IMR-90 (cell line): Measurements from ENCODE around the gene AKAP17A. TPM values are rescaled to one million over a fixed set of nuclear protein-coding genes. Genes with fewer than 3 reads are reported as not detected.

ENCODE experiments used
- ATAC-seq: fragments of 200-7000 bp; cut with Tn5 transposase; 2 replicates; pipeline ENCODE4 v1.9.1; 2020; ENCODE audit warnings: low read depth, mild to moderate bottlenecking, moderate library complexity
- BruUV-seq: library from RNA; stranded (reverse); fragments of 400-500 nt; replicated peaks from 2 replicates; lab custom pipeline; 2021; lab: Mats Ljungman, UMichigan
- CTCF ChIA-PET: fragments of 300-600 bp; formaldehyde crosslinking; extraction: SDS; loops from one replicate; lab custom pipeline; 2021; ENCODE audit warnings: antibody characterized with exemption; lab: Yijun Ruan, JAX
- POLR2A ChIA-PET: fragments of 300-600 bp; sonication (Branson Sonifier 250); formaldehyde crosslinking; loops from one replicate; lab custom pipeline; 2022; ENCODE audit warnings: antibody characterized with exemption; ENCODE audit not compliant: unreplicated experiment; lab: Charles Lee
- DNase-seq: peaks from one replicate; pipeline ENCODE4 v3.0.0; 2013
- H2AFZ ChIP-seq: replicated peaks from 2 replicates; pipeline ENCODE3; 2013; ENCODE audit warnings: low read length, mild to moderate bottlenecking; ENCODE audit not compliant: poor library complexity
- H2AK5ac ChIP-seq: 2 replicates; pipeline ENCODE4 v1.6.1; 2013; ENCODE audit warnings: low read depth, low read length, inconsistent platforms
- H2AK9ac ChIP-seq: replicated peaks from 2 replicates; pipeline ENCODE3; 2013; ENCODE audit warnings: mild to moderate bottlenecking, low read depth, low read length, moderate library complexity; ENCODE audit not compliant: poor library complexity
- H2BK120ac ChIP-seq: 2 replicates; pipeline ENCODE4 v1.6.1; 2013; ENCODE audit warnings: low read depth, low read length, inconsistent platforms
- H2BK15ac ChIP-seq: 3 replicates; pipeline ENCODE4 v1.6.1; 2013; ENCODE audit warnings: low read depth, low read length, inconsistent platforms
- H2BK20ac ChIP-seq: 2 replicates; pipeline ENCODE4 v1.6.1; 2013; ENCODE audit warnings: low read depth, mild to moderate bottlenecking, inconsistent platforms, low read length, moderate library complexity
- H2BK5ac ChIP-seq: 2 replicates; pipeline ENCODE4 v1.6.1; 2013; ENCODE audit warnings: mild to moderate bottlenecking, low read depth, low read length, inconsistent platforms; ENCODE audit not compliant: poor library complexity, severe bottlenecking
- H3K14ac ChIP-seq: replicated peaks from 2 replicates; pipeline ENCODE4 v1.6.1; 2013; ENCODE audit warnings: low read depth, low read length, inconsistent platforms
- H3K18ac ChIP-seq: 2 replicates; pipeline ENCODE4 v1.6.1; 2013; ENCODE audit warnings: low read depth, low read length, control low read depth
- H3K23ac ChIP-seq: 2 replicates; pipeline ENCODE4 v1.6.1; 2013; ENCODE audit warnings: low read depth, low read length, inconsistent platforms
- H3K27ac ChIP-seq: 2 replicates; pipeline ENCODE4 v1.5.1; 2013; ENCODE audit warnings: mild to moderate bottlenecking, control low read depth, low read length; ENCODE audit not compliant: insufficient read depth
- H3K27me3 ChIP-seq: 2 replicates; pipeline ENCODE4 v1.6.1; 2013; ENCODE audit warnings: low read length; ENCODE audit not compliant: control insufficient read depth, insufficient read depth
- H3K36me3 ChIP-seq: 2 replicates; pipeline ENCODE4 v1.6.1; 2013; ENCODE audit warnings: low read length, mixed read lengths; ENCODE audit not compliant: control insufficient read depth, insufficient read depth
- H3K4ac ChIP-seq: 2 replicates; pipeline ENCODE4 v1.6.1; 2013; ENCODE audit warnings: low read depth, low read length, inconsistent platforms
- H3K4me1 ChIP-seq: 2 replicates; pipeline ENCODE4 v1.6.1; 2013; ENCODE audit warnings: low read length, mixed read lengths; ENCODE audit not compliant: control insufficient read depth, insufficient read depth
- H3K4me2 ChIP-seq: 2 replicates; pipeline ENCODE4 v1.6.1; 2013; ENCODE audit warnings: low read depth, mild to moderate bottlenecking, control low read depth, low read length, moderate library complexity
- H3K4me3 ChIP-seq: 2 replicates; pipeline ENCODE4 v1.5.1; 2013; ENCODE audit warnings: low read depth, mild to moderate bottlenecking, control low read depth, low read length, moderate library complexity; ENCODE audit not compliant: insufficient read depth
- H3K56ac ChIP-seq: 2 replicates; pipeline ENCODE4 v1.6.1; 2013; ENCODE audit warnings: low read length, inconsistent platforms; ENCODE audit not compliant: insufficient read depth; ENCODE audit errors: extremely low read depth
- H3K79me1 ChIP-seq, 2 experiments: 2 replicates each; pipeline ENCODE4 v1.6.1; 2013; ENCODE audit warnings: low read length in 2 of 2, inconsistent platforms in 1 of 2, low read depth in 1 of 2
- H3K9ac ChIP-seq: 2 replicates; pipeline ENCODE4 v1.6.1; 2013; ENCODE audit warnings: low read depth, low read length, control low read depth
- H3K9me1 ChIP-seq: 2 replicates; pipeline ENCODE4 v1.6.1; 2013; ENCODE audit warnings: low read length, inconsistent platforms; ENCODE audit not compliant: insufficient read depth
- H3K9me3 ChIP-seq: 2 replicates; pipeline ENCODE4 v1.6.1; 2013; ENCODE audit warnings: low read length; ENCODE audit not compliant: control insufficient read depth, insufficient read depth
- H4K20me1 ChIP-seq: 2 replicates; pipeline ENCODE4 v1.6.1; 2013; ENCODE audit warnings: low read length, inconsistent platforms; ENCODE audit not compliant: insufficient read depth
- H4K5ac ChIP-seq: 2 replicates; pipeline ENCODE4 v1.6.1; 2013; ENCODE audit warnings: mild to moderate bottlenecking, low read depth, low read length, control low read depth
- H4K8ac ChIP-seq, 2 experiments: 2 replicates each; pipeline ENCODE4 v1.6.1; 2013; ENCODE audit warnings: low read depth in 2 of 2, low read length in 2 of 2, control low read depth in 1 of 2, inconsistent platforms in 1 of 2
- H4K91ac ChIP-seq: 2 replicates; pipeline ENCODE4 v1.6.1; 2013; ENCODE audit warnings: low read depth, low read length, inconsistent platforms; ENCODE audit not compliant: insufficient read depth
- BHLHE40 ChIP-seq: fragments of 150-350 bp; IDR thresholded peaks from 2 replicates; pipeline ENCODE4 v1.6.1; 2016; ENCODE audit warnings: mild to moderate bottlenecking, low read depth, low read length
- CEBPB ChIP-seq: IDR thresholded peaks from 2 replicates; pipeline ENCODE4 v1.6.1; 2012; ENCODE audit warnings: low read depth, low read length, improper control_type of control experiment
- CHD1 ChIP-seq: IDR thresholded peaks from 2 replicates; pipeline ENCODE4 v1.6.1; 2012; ENCODE audit warnings: low read depth, low read length, improper control_type of control experiment
- CTCF ChIP-seq: conservative IDR thresholded peaks from 2 replicates; pipeline ENCODE4 v1.5.1; 2012; ENCODE audit warnings: mild to moderate bottlenecking, low read depth, low read length, improper control_type of control experiment
- ELK1 ChIP-seq: fragments of 150-350 bp; IDR thresholded peaks from 2 replicates; pipeline ENCODE4 v1.6.1; 2016; ENCODE audit warnings: low read depth, mild to moderate bottlenecking, low read length, moderate library complexity, borderline replicate concordance
- FOS ChIP-seq: fragments of 150-350 bp; IDR thresholded peaks from 2 replicates; pipeline ENCODE4 v1.6.1; 2016; ENCODE audit warnings: low read depth, low read length
- MAZ ChIP-seq: IDR thresholded peaks from 2 replicates; pipeline ENCODE4 v1.6.1; 2012; ENCODE audit warnings: low read depth, mild to moderate bottlenecking, low read length, improper control_type of control experiment, moderate library complexity, borderline replicate concordance
- MXI1 ChIP-seq: IDR thresholded peaks from 2 replicates; pipeline ENCODE4 v1.6.1; 2012; ENCODE audit warnings: low read depth, mild to moderate bottlenecking, low read length, moderate library complexity, borderline replicate concordance
- NFE2L2 ChIP-seq: fragments of 150-350 bp; IDR thresholded peaks from 2 replicates; pipeline ENCODE4 v1.6.1; 2016; ENCODE audit warnings: low read depth, mild to moderate bottlenecking, low read length
- POLR2A ChIP-seq: IDR thresholded peaks from 2 replicates; pipeline ENCODE4 v1.6.1; 2012; ENCODE audit warnings: mild to moderate bottlenecking, low read depth, low read length
- RAD21 ChIP-seq: IDR thresholded peaks from 2 replicates; pipeline ENCODE4 v1.6.1; 2012; ENCODE audit warnings: low read length, improper control_type of control experiment
- RCOR1 ChIP-seq: IDR thresholded peaks from 2 replicates; pipeline ENCODE4 v1.6.1; 2012; ENCODE audit warnings: mild to moderate bottlenecking, low read length, improper control_type of control experiment; ENCODE audit not compliant: insufficient replicate concordance
- RFX5 ChIP-seq: IDR thresholded peaks from 2 replicates; pipeline ENCODE4 v1.8.0; 2012; ENCODE audit warnings: low read depth, mild to moderate bottlenecking, low read length, moderate library complexity
- SMC3 ChIP-seq: fragments of 150-350 bp; IDR thresholded peaks from 2 replicates; pipeline ENCODE4 v1.6.1; 2016; ENCODE audit warnings: low read depth, mild to moderate bottlenecking, antibody characterized with exemption, low read length, moderate library complexity
- USF2 ChIP-seq: fragments of 150-350 bp; IDR thresholded peaks from 2 replicates; pipeline ENCODE4 v1.6.1; 2017; ENCODE audit warnings: mild to moderate bottlenecking, antibody characterized with exemption, low read length, low read depth
- WGBS, 2 experiments: methylation state at CpG; one replicate each; pipeline versions ENCODE4 v1.1.5 to v1.1.7; 2013; ENCODE audit warnings: missing lambda C conversion rate in 2 of 2; ENCODE audit not compliant: insufficient read length in 1 of 2; ENCODE audit errors: extremely low coverage in 2 of 2; 5-methylcytosine and 5-hydroxymethylcytosine counted together
- dilution Hi-C: fragments of 300-500 bp; cut with HindIII; formaldehyde crosslinking; loops from one replicate; pipeline ENCODE4 v1.14.3; 2018; ENCODE audit warnings: low sequenced_read_pairs; ENCODE audit not compliant: unreplicated experiment
- in situ Hi-C: fragments of 300-500 bp; cut with MboI; formaldehyde crosslinking; loops from 3 replicates; pipeline ENCODE4 v1.14.3; 2019; ENCODE audit warnings: low sequenced_read_pairs, inconsistent platforms, mixed read lengths
- intact Hi-C: fragments of 100-400 bp; cut with micrococcal nuclease; formaldehyde crosslinking; loops from 2 replicates; pipeline ENCODE4 v1.10.0; 2022
- polyA plus RNA-seq, 3 experiments: library from polyadenylated mRNA; depleted of rRNA; stranded (reverse); fragments of >200 nt; gene quantifications; 2 replicates each; pipeline ENCODE4 v1.2.3, GENCODE V29; 2012; ENCODE audit warnings: low replicate concordance in 1 of 3
- total RNA-seq: library from RNA; depleted of rRNA; stranded (reverse); fragments of >200 nt; gene quantifications from 2 replicates; pipeline ENCODE4 v1.2.3, GENCODE V29; 2012

Gene AKAP17A
- total and polyA plus RNA-seq, 2 of the 4 experiments (the other 2 are of a cell fraction): 9.0 to 23.7 TPM

GRCh38 chrX:1592470-1593142 lies 1.2 kb downstream of the AKAP17A start:
- ChIA-PET POLR2A (no interaction called here), CTCF (no interaction called here)
- dilution Hi-C loops (no loop called here), intact Hi-C loops (no loop called here), in situ Hi-C loops (loop anchor here (25.0 kb wide), 1 partner anchor 130 kb away; the partner anchor contains the start of gene ASMTL)
- ATAC-seq: peak; percentile 27
- H3K14ac ChIP-seq: no peak overlapping the region
- H2AFZ ChIP-seq: peak overlapping the region; percentile 85
- peak overlapping the region; percentile 95 for H3K9ac ChIP-seq
- H3K4me1 ChIP-seq: peaks cover 3% of the 10 kb centered on the region; the same call in 1 of the 2 replicates
- H3K9me3 ChIP-seq: no peaks in the 10 kb centered on the region
- peak overlapping the region; percentile 92 for H3K4me2 ChIP-seq
- H2AK9ac ChIP-seq: peak overlapping the region; percentile 95
- no peaks in the 10 kb centered on the region for H3K27me3 ChIP-seq
- H3K18ac ChIP-seq: no peak overlapping the region
- BruUV-seq: no TSS peak
- no peak overlapping the region for H4K91ac ChIP-seq
- no peaks in the 10 kb centered on the region; the same call in 1 of the 2 replicates for H3K9me1 ChIP-seq
- H2BK20ac ChIP-seq: no peak overlapping the region
- H3K4me3 ChIP-seq: peak overlapping the region; percentile 95
- H3K36me3 ChIP-seq: peaks cover 37% of the 10 kb centered on the region
- H3K56ac ChIP-seq: no peak overlapping the region
- H4K8ac ChIP-seq: no peak overlapping the region; a peak in 1 of 4 replicates
- 0% methylated on average over 3 of the region's 28 CpGs; no CpG with 5 or more reads in 1 of the 2 experiments for WGBS, 2 experiments
- no peak overlapping the region for H2BK15ac ChIP-seq
- DNase-seq: peak; percentile 21
- H2BK5ac ChIP-seq: peak overlapping the region; percentile 17
- H2BK120ac ChIP-seq: no peak overlapping the region
- peak overlapping the region; percentile 11; the same call in 1 of the 2 replicates for H3K4ac ChIP-seq
- no peak overlapping the region for H3K23ac ChIP-seq
- H3K79me1 ChIP-seq: peaks cover 7 to 29% of the 10 kb centered on the region in 2 experiments
- no peak for TF ChIP-seq NFE2L2
- no peak for TF ChIP-seq ELK1
- TF ChIP-seq RAD21: no peak
- TF ChIP-seq RCOR1: no peak
- TF ChIP-seq FOS: no peak
- no peak for TF ChIP-seq CTCF
- no peak for TF ChIP-seq CHD1
- no peak for TF ChIP-seq USF2
- no peak for TF ChIP-seq RFX5
- no peak for TF ChIP-seq SMC3
- no peak for TF ChIP-seq POLR2A
- TF ChIP-seq MXI1: no peak
- no peak for TF ChIP-seq BHLHE40
- TF ChIP-seq MAZ: no peak
- TF ChIP-seq CEBPB: no peak
- peaks cover 47% of the 10 kb centered on the region for H4K20me1 ChIP-seq
- H3K27ac ChIP-seq: peak overlapping the region; percentile 83
- no peak overlapping the region for H2AK5ac ChIP-seq
- no peak overlapping the region; the same call in 1 of the 2 replicates for H4K5ac ChIP-seq
